Gastrocnemius medialis (tissue), 4 donors: ENCODE results near the gene DDR1. TPM values are rescaled to one million over a fixed set of nuclear protein-coding genes. Genes with fewer than 3 reads are reported as not detected.
"Not testable (repeated sequence)": the region's sequence is repeated elsewhere in the genome, so short reads cannot be mapped to it uniquely, and the experiment has no call there.

ENCODE experiments used
- ATAC-seq, 2 donors: fragments of 150-250 bp; one replicate each; pipeline ENCODE4 v1.9.1; 2016
- DNase-seq, 2 donors: peaks; one replicate each; pipeline ENCODE4 v3.0.0-alpha.2; 2019
- H3K27ac ChIP-seq, 4 donors: fragments of 200-600 bp; sonication (generic); 1 replicate in 1 of 4; 2 replicates in 3 of 4; pipeline ENCODE4 v1.5.1; 2016 to 2018; ENCODE audit warnings: mild to moderate bottlenecking in 2 of 4, moderate library complexity in 1 of 4
- H3K27me3 ChIP-seq, 3 donors: fragments of 200-600 bp; sonication (generic) in 2 of 3; 1 replicate in 1 of 3; 2 replicates in 2 of 3; pipeline versions ENCODE4 v1.5.1 to v1.6.0; 2016 to 2019; ENCODE audit warnings: mild to moderate bottlenecking in 1 of 3, moderate library complexity in 1 of 3
- H3K36me3 ChIP-seq, 2 donors: fragments of 200-600 bp; sonication (generic) in 1 of 2; one replicate each; pipeline ENCODE4 v1.5.1; 2017 to 2018
- H3K4me1 ChIP-seq, 2 donors: fragments of 200-600 bp; sonication (generic) in 1 of 2; one replicate each; pipeline ENCODE4 v1.5.1; 2016 to 2017; ENCODE audit warnings: mild to moderate bottlenecking in 2 of 2
- H3K4me3 ChIP-seq, 4 donors: fragments of 200-600 bp; sonication (generic) in 3 of 4; 1 replicate in 1 of 4; 2 replicates in 3 of 4; pipeline ENCODE4 v1.5.1; 2016 to 2019; ENCODE audit warnings: mild to moderate bottlenecking in 2 of 4
- H3K9me3 ChIP-seq, 3 donors: fragments of 200-600 bp; sonication (generic) in 2 of 3; 1 replicate in 1 of 3; 2 replicates in 2 of 3; pipeline ENCODE4 v1.5.1; 2016 to 2019
- POLR2A ChIP-seq, 2 donors: fragments of 450-650 bp; IDR thresholded peaks; one replicate each; pipeline ENCODE4 v1.6.1; 2017; ENCODE audit warnings: antibody characterized with exemption in 2 of 2, mild to moderate bottlenecking in 2 of 2, moderate library complexity in 2 of 2
- in situ Hi-C, 4 donors: fragments of 200-750 bp; cut with MboI; loops; one replicate each; pipeline versions ENCODE4 v1.15.0 to v1.8.0; 2017; ENCODE audit warnings: low sequenced_read_pairs in 4 of 4
- intact Hi-C: fragments of 100-400 bp; cut with DNase I; formaldehyde crosslinking; loops from one replicate; pipeline ENCODE4 v1.15.1; 2023; ENCODE audit warnings: low total_unique reads
- total RNA-seq, 4 donors: library from RNA; depleted of rRNA; stranded (reverse); fragments of >200 nt; gene quantifications; one replicate each; pipeline versions ENCODE4 v1.1.0 to v1.2.3, GENCODE V29; 2016
- TF ChIP-seq, protein P1 (sequence below), 5 experiments: fragments of 450-650 bp in 3 of 5; fragments of 200-600 bp in 2 of 5; sonication (generic) in 2 of 5; IDR thresholded peaks in 4 of 5; conservative IDR thresholded peaks in 1 of 5; 1 replicate in 4 of 5; 2 replicates in 1 of 5; pipeline ENCODE4 v1.5.1; 2016 to 2019; ENCODE audit warnings: antibody characterized with exemption in 5 of 5, mild to moderate bottlenecking in 3 of 5, moderate library complexity in 3 of 5

Gene DDR1
- total RNA-seq, 4 donors from 2014 or later, result 20.0 to 62.2 (median 59.3) TPM

DNA sequence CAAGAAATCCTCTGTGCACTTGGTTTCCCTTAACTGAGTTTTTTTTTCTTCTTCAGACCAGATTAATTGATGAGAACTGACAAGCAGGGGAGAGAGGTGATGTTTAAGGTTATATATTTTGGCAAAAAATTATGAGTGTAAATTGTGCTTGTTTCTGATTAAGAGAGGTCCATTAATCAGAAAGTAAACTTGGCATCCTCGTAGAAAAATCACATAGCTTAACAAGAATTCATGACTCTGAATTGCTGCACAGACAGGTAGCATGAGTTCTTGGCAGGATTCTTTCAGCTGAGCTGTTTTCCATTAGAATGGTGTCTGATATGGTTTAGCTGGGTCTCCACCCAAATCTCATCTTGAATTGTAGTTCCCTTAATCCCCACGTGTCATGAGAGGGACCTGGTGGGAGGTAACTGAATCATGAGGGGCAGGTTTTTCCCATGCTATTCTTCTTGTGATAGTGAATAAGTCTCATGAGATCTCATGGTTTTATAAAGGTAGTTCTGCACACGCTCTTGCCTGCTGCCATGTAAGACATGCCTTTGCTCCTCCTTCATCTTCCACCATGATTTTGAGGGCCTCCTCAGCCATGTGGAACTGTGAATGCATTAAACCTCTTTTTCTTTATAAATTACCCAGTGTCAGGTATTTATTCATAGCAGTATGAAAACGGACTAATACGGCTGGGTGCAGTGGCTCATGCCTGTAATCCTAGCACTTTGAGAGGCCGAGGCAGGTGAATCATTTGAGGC lies 34.2 kb upstream of the DDR1 start:
- H3K27ac ChIP-seq, result no peak overlapping the region
- intact Hi-C loops, result no loop called here
- H3K9me3 ChIP-seq, result no peaks in the 10 kb centered on the region
- DNase-seq, result no peak
- ATAC-seq, result no peak
- TF ChIP-seq, protein P1, sequence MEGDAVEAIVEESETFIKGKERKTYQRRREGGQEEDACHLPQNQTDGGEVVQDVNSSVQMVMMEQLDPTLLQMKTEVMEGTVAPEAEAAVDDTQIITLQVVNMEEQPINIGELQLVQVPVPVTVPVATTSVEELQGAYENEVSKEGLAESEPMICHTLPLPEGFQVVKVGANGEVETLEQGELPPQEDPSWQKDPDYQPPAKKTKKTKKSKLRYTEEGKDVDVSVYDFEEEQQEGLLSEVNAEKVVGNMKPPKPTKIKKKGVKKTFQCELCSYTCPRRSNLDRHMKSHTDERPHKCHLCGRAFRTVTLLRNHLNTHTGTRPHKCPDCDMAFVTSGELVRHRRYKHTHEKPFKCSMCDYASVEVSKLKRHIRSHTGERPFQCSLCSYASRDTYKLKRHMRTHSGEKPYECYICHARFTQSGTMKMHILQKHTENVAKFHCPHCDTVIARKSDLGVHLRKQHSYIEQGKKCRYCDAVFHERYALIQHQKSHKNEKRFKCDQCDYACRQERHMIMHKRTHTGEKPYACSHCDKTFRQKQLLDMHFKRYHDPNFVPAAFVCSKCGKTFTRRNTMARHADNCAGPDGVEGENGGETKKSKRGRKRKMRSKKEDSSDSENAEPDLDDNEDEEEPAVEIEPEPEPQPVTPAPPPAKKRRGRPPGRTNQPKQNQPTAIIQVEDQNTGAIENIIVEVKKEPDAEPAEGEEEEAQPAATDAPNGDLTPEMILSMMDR (IDR thresholded peaks at IDR 0.05 in 4 of 5, conservative IDR thresholded peaks at IDR 0.05 in 1 of 5), result no peak
- TF ChIP-seq POLR2A (IDR thresholded peaks at IDR 0.05), result no peak
- H3K4me3 ChIP-seq, result no peak overlapping the region
- no peaks in the 10 kb centered on the region for H3K27me3 ChIP-seq
- no peaks in the 10 kb centered on the region for H3K36me3 ChIP-seq
- in situ Hi-C loops, result no loop called here
- H3K4me1 ChIP-seq, result no peaks in the 10 kb centered on the region

DNA sequence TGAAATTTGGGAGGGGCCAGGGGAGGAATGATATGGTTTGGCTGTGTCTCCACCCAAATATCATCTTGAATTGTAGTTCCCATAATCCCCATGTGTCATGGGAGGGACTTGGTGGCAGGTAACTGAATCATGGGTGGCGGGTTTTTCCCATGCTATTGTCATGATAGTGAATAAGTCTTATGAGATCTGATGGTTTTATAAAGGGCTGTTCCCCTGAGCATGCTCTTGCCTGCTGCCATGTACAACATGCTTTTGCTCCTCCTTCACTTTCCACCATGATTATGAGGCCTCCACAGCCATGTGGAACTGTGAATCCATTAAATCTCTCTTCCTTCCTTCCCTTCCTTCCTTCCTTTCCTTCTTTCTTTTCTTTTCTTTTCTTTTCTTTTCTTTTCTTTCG lies 31.9 kb upstream of the DDR1 start:
- H3K4me1 ChIP-seq, H3K27me3 ChIP-seq, ATAC-seq, DNase-seq, in situ Hi-C loops, H3K27ac ChIP-seq, H3K4me3 ChIP-seq, H3K36me3 ChIP-seq, intact Hi-C loops, H3K9me3 ChIP-seq: not testable (repeated sequence)

DNA sequence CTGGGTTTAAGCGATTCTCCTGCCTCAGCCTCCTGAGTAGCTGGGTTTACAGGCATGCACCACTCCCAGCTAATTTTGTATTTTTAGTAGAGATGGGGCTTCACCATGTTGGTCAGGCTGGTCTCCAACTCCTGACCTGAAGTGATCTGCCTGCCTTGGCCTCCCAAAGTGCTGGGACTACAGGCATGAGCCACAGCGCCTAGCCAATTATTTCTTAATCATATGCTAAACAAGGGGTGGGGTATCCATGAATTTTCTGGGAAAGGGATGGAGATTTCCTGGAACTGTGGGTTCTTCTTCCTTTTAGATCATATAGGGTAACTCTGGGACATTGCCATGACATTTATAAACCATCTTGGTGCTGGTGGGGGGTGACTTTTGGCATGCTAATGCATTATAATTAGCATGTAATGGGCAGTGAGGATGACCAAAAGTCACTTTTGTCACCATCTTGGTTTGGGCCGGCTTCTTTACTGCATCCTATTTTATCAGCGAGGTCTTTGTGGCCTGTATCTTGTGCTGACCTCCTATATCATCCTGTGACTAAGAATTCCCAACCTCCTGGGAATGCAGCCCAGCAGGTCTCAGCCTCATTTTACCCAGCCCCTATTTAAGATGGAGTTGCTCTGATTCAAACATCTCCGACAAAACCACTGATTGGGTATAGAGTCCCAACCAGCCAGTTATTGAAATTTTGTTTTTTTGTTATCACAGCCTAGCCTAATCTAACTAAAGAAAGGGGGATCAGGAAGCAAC lies 29.9 kb upstream of the DDR1 start:
- intact Hi-C loops, result no loop called here
- no peaks in the 10 kb centered on the region for H3K36me3 ChIP-seq
- H3K27me3 ChIP-seq, result no peaks in the 10 kb centered on the region
- TF ChIP-seq POLR2A (IDR thresholded peaks at IDR 0.05), result no peak
- TF ChIP-seq, protein P1 (IDR thresholded peaks at IDR 0.05 in 4 of 5, conservative IDR thresholded peaks at IDR 0.05 in 1 of 5), result no peak
- H3K27ac ChIP-seq, result no peak overlapping the region
- DNase-seq (no peak), ATAC-seq (no peak)
- H3K4me1 ChIP-seq, result no peaks in the 10 kb centered on the region
- H3K9me3 ChIP-seq, result no peaks in the 10 kb centered on the region
- in situ Hi-C loops, result no loop called here
- H3K4me3 ChIP-seq, result no peak overlapping the region

DNA sequence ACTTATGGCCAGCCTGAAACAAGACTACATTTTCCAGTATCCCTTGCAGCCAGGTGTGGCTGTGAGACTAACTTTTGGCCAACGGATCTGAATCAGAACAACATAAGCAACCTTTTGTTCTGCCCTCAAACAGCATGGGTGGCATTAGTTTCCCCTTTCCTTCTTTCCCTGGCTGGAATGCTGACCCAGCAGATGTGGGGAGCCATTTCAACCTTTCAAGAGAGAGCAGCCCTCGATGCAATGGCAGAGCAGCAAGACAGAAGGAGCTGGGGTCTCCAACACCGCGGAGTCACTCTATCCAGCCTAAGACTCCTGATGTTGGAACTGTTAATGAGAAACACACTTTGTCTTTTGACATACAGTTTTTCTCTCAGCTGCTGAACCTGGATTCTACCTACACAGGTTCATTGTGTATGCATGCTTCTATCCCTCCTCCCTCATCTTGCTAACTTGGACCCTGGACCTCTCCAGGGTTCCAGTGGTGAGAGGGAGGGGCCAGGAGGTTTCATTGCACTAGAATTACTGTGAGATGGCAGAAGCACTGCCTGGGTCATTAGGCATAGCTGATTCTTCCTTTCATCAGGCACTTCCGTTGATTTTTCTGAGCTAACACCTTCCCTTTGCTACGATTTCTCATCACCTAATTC lies 28.8 kb upstream of the DDR1 start:
- in situ Hi-C loops, result no loop called here
- no peak overlapping the region for H3K27ac ChIP-seq

More for the DNA sequence above, 28.8 kb upstream of the DDR1 start:
- Histone ChIP-seq H3K27me3 (no peaks in the 10 kb centered on the region), H3K36me3 (no peaks in the 10 kb centered on the region), H3K4me3 (no peak overlapping the region), H3K4me1 (no peaks in the 10 kb centered on the region), H3K9me3 (no peaks in the 10 kb centered on the region)
- no peak for DNase-seq
- intact Hi-C loops, result no loop called here
- TF ChIP-seq, protein P1 (IDR thresholded peaks at IDR 0.05 in 4 of 5, conservative IDR thresholded peaks at IDR 0.05 in 1 of 5), result no peak
- no peak for TF ChIP-seq POLR2A (IDR thresholded peaks at IDR 0.05)
- ATAC-seq, result no peak
